Trophoblast cell (in vitro differentiated cells and primary cell): ENCODE measurements around the gene COL18A1.

ENCODE experiments used
- DNase-seq, 2 donors: peaks; one replicate each; pipeline ENCODE4 v3.0.0-alpha.2; 2016
- H2AFZ ChIP-seq: 2 replicates; pipeline ENCODE4 v1.6.1; 2013; ENCODE audit warnings: low read length, moderate library complexity, mild to moderate bottlenecking; ENCODE audit not compliant: insufficient read depth, poor library complexity
- H2AK5ac ChIP-seq: 2 replicates; pipeline ENCODE4 v1.6.1; 2013; ENCODE audit warnings: mild to moderate bottlenecking, low read length
- H2BK120ac ChIP-seq: 2 replicates; pipeline ENCODE4 v1.6.1; 2013; ENCODE audit warnings: low read length, mild to moderate bottlenecking, moderate library complexity; ENCODE audit not compliant: insufficient read depth, poor library complexity
- H2BK12ac ChIP-seq: 2 replicates; pipeline ENCODE4 v1.6.1; 2013; ENCODE audit warnings: mild to moderate bottlenecking, low read length, moderate library complexity
- H2BK5ac ChIP-seq: 2 replicates; pipeline ENCODE4 v1.6.1; 2013; ENCODE audit warnings: low read length, low read depth, moderate library complexity, mild to moderate bottlenecking; ENCODE audit not compliant: poor library complexity
- H3K14ac ChIP-seq: 2 replicates; pipeline ENCODE4 v1.6.1; 2013; ENCODE audit warnings: mild to moderate bottlenecking, low read length
- H3K18ac ChIP-seq: 2 replicates; pipeline ENCODE4 v1.6.1; 2013; ENCODE audit warnings: mild to moderate bottlenecking, low read length
- H3K23ac ChIP-seq: 2 replicates; pipeline ENCODE4 v1.6.1; 2013; ENCODE audit warnings: low read length
- H3K27ac ChIP-seq: 2 replicates; pipeline ENCODE4 v1.5.1; 2013; ENCODE audit warnings: low read depth, mild to moderate bottlenecking, inconsistent platforms, low read length, moderate library complexity
- H3K27me3 ChIP-seq: 2 replicates; pipeline ENCODE4 v1.6.1; 2013; ENCODE audit warnings: inconsistent platforms, mild to moderate bottlenecking, low read length, moderate library complexity; ENCODE audit not compliant: insufficient read depth
- H3K36me3 ChIP-seq, 2 experiments: 1 replicate in 1 of 2; 2 replicates in 1 of 2; pipeline ENCODE4 v1.6.1; 2013; ENCODE audit warnings: low read length in 2 of 2, mild to moderate bottlenecking in 2 of 2, moderate library complexity in 1 of 2; ENCODE audit not compliant: insufficient read depth in 2 of 2, control insufficient read depth in 1 of 2
- H3K4ac ChIP-seq: 2 replicates; pipeline ENCODE4 v1.6.1; 2013; ENCODE audit warnings: low read depth, mild to moderate bottlenecking, low read length, moderate library complexity
- H3K4me1 ChIP-seq, 2 experiments: 1 replicate in 1 of 2; 2 replicates in 1 of 2; pipeline ENCODE4 v1.6.1; 2013; ENCODE audit warnings: low read length in 2 of 2, mild to moderate bottlenecking in 2 of 2, moderate library complexity in 1 of 2; ENCODE audit not compliant: insufficient read depth in 2 of 2, control insufficient read depth in 1 of 2
- H3K4me2 ChIP-seq: 2 replicates; pipeline ENCODE4 v1.6.1; 2013; ENCODE audit warnings: inconsistent platforms, mild to moderate bottlenecking, low read length, moderate library complexity
- H3K4me3 ChIP-seq: 2 replicates; pipeline ENCODE4 v1.5.1; 2013; ENCODE audit warnings: mild to moderate bottlenecking, low read depth, low read length, inconsistent platforms
- H3K79me1 ChIP-seq: one replicate; pipeline ENCODE4 v1.6.1; 2013; ENCODE audit warnings: low read length
- H3K79me2 ChIP-seq: 2 replicates; pipeline ENCODE4 v1.6.1; 2013; ENCODE audit warnings: low read length, mild to moderate bottlenecking; ENCODE audit not compliant: control insufficient read depth, insufficient read depth, poor library complexity
- H3K9ac ChIP-seq: 2 replicates; pipeline ENCODE4 v1.6.1; 2013; ENCODE audit warnings: mild to moderate bottlenecking, low read length
- H3K9me3 ChIP-seq: 2 replicates; pipeline ENCODE4 v1.6.1; 2013; ENCODE audit warnings: low read depth, mild to moderate bottlenecking, control low read depth, inconsistent platforms, low read length; ENCODE audit not compliant: insufficient read depth
- H4K12ac ChIP-seq: 2 replicates; pipeline ENCODE4 v1.6.1; 2013; ENCODE audit warnings: low read depth, mild to moderate bottlenecking, low read length, moderate library complexity
- H4K8ac ChIP-seq: 2 replicates; pipeline ENCODE4 v1.6.1; 2013; ENCODE audit warnings: low read depth, mild to moderate bottlenecking, low read length, moderate library complexity
- H4K91ac ChIP-seq: one replicate; pipeline ENCODE4 v1.6.1; 2013; ENCODE audit warnings: low read depth, mild to moderate bottlenecking, low read length, moderate library complexity
- WGBS: extraction: QIAGEN DNeasy Blood & Tissue Kit; methylation state at CpG from one replicate; pipeline ENCODE4 v1.1.7; 2013; ENCODE audit warnings: missing lambda C conversion rate; ENCODE audit not compliant: insufficient read length, insufficient coverage; ENCODE audit errors: extremely low coverage; 5-methylcytosine and 5-hydroxymethylcytosine counted together

COL18A1 gene

GRCh38 chr21:45397381-45397780, 7.6 kb upstream of the COL18A1 start:
- Histone ChIP-seq H3K14ac (no peak overlapping the region), H3K79me1 (no peaks in the 10 kb centered on the region), H4K91ac (no peak overlapping the region), H3K4ac (no peak overlapping the region), H4K12ac (no peak overlapping the region), H3K4me2 (no peak overlapping the region), H3K27me3 (no peaks in the 10 kb centered on the region), H2AFZ (no peak overlapping the region), H3K23ac (no peak overlapping the region), H4K8ac (no peak overlapping the region), H2AK5ac (no peak overlapping the region), H3K79me2 (no peaks in the 10 kb centered on the region), H3K4me1 (no peaks in the 10 kb centered on the region), H3K36me3 (no peaks in the 10 kb centered on the region), H2BK12ac (no peak overlapping the region), H2BK5ac (no peak overlapping the region), H3K18ac (no peak overlapping the region), H2BK120ac (no peak overlapping the region), H3K9me3 (no peaks in the 10 kb centered on the region), H3K9ac (no peak overlapping the region), H3K27ac (no peak overlapping the region), H3K4me3 (no peak overlapping the region)
- WGBS, result no CpG with 5 or more reads among the region's 2 CpGs
- DNase-seq, result no peak

GRCh38 chr21:45401054-45401518, 3.9 kb upstream of the COL18A1 start:
- H3K9me3 ChIP-seq, result no peaks in the 10 kb centered on the region
- H3K27ac ChIP-seq, result no peak overlapping the region
- H3K4me1 ChIP-seq, result peaks cover 12 to 19% of the 10 kb centered on the region in 2 experiments
- DNase-seq, result peak in 1 of 2 donors; percentile 21
- no peaks in the 10 kb centered on the region for H3K36me3 ChIP-seq
- H3K79me2 ChIP-seq, result peaks cover 5% of the 10 kb centered on the region
- no peak overlapping the region for H2BK5ac ChIP-seq
- H3K4me2 ChIP-seq, result no peak overlapping the region
- WGBS, result no CpG with 5 or more reads among the region's 7 CpGs
- no peak overlapping the region for H2AK5ac ChIP-seq
- H3K27me3 ChIP-seq, result no peaks in the 10 kb centered on the region
- H3K79me1 ChIP-seq, result peaks cover 15% of the 10 kb centered on the region
- H3K18ac ChIP-seq, result no peak overlapping the region
- no peak overlapping the region for H2BK12ac ChIP-seq
- H3K14ac ChIP-seq, result no peak overlapping the region
- H3K9ac ChIP-seq, result no peak overlapping the region
- H3K4me3 ChIP-seq, result no peak overlapping the region
- no peak overlapping the region for H4K91ac ChIP-seq
- H4K8ac ChIP-seq, result no peak overlapping the region
- no peak overlapping the region for H4K12ac ChIP-seq
- no peak overlapping the region for H2BK120ac ChIP-seq
- no peak overlapping the region for H3K23ac ChIP-seq
- H3K4ac ChIP-seq, result no peak overlapping the region
- no peak overlapping the region for H2AFZ ChIP-seq

GRCh38 chr21:45401916-45402900, 2.8 kb upstream of the COL18A1 start:
- H3K36me3 ChIP-seq, result no peaks in the 10 kb centered on the region

GRCh38 chr21:45403133-45403824, 1.7 kb upstream of the COL18A1 start:
- Histone ChIP-seq H3K4me3 (no peak overlapping the region), H2AFZ (no peak overlapping the region), H4K8ac (no peak overlapping the region), H3K79me1 (peaks cover 30% of the 10 kb centered on the region), H2AK5ac (no peak overlapping the region), H3K4ac (no peak overlapping the region), H3K4me1 (peaks cover 28 to 30% of the 10 kb centered on the region in 2 experiments), H3K9ac (no peak overlapping the region), H3K9me3 (no peaks in the 10 kb centered on the region), H2BK5ac (no peak overlapping the region), H3K18ac (no peak overlapping the region), H3K27ac (no peak overlapping the region), H3K27me3 (no peaks in the 10 kb centered on the region), H3K14ac (no peak overlapping the region), H3K79me2 (peaks cover 14% of the 10 kb centered on the region), H3K23ac (no peak overlapping the region), H2BK12ac (no peak overlapping the region), H2BK120ac (no peak overlapping the region), H3K36me3 (peaks cover 2 to 3% of the 10 kb centered on the region in 2 experiments), H4K12ac (no peak overlapping the region), H4K91ac (no peak overlapping the region), H3K4me2 (no peak overlapping the region)
- no peak for DNase-seq
- WGBS, result no CpG with 5 or more reads among the region's 7 CpGs

More at GRCh38 chr21:45401916-45402900, 2.8 kb upstream of the COL18A1 start:
- no peak overlapping the region for H3K23ac ChIP-seq
- H3K27ac ChIP-seq, result no peak overlapping the region
- H2BK120ac ChIP-seq, result no peak overlapping the region
- H3K27me3 ChIP-seq, result no peaks in the 10 kb centered on the region
- no peak overlapping the region for H3K4me3 ChIP-seq
- H3K14ac ChIP-seq, result no peak overlapping the region
- H2AK5ac ChIP-seq, result peak overlapping the region; percentile 21
- H3K18ac ChIP-seq, result no peak overlapping the region
- no peak overlapping the region for H2AFZ ChIP-seq
- H3K4ac ChIP-seq, result no peak overlapping the region
- no CpG with 5 or more reads among the region's 17 CpGs for WGBS
- no peak overlapping the region for H2BK12ac ChIP-seq
- H3K4me2 ChIP-seq, result no peak overlapping the region
- H3K79me2 ChIP-seq, result peaks cover 6% of the 10 kb centered on the region
- no peak overlapping the region for H2BK5ac ChIP-seq
- peaks cover 24% of the 10 kb centered on the region for H3K79me1 ChIP-seq
- no peak for DNase-seq
- no peak overlapping the region for H4K12ac ChIP-seq
- no peak overlapping the region for H4K91ac ChIP-seq
- H4K8ac ChIP-seq, result no peak overlapping the region
- no peak overlapping the region for H3K9ac ChIP-seq
- no peaks in the 10 kb centered on the region for H3K9me3 ChIP-seq
- H3K4me1 ChIP-seq, result peaks cover 17 to 20% of the 10 kb centered on the region in 2 experiments
